DMS153 treated with DMSO at 0.1 percent for 48 hours (cell line): ENCODE data around the gene PNKP.

Experiments
- DNase-seq: peaks from one replicate; lab custom pipeline; 2025; ENCODE audit not compliant: unreplicated experiment; lab: John Stamatoyannopoulos, UW

Gene PNKP

GRCh38 chr19:49860336-49861102, 6.9 kb downstream of the PNKP start:
- no peak for DNase-seq

- no peak for DNase-seq
Observed at GRCh38 chr19:49859682-49860335, 7.6 kb downstream of the PNKP start.

GRCh38 chr19:49858088-49858985, 9.0 kb downstream of the PNKP start:
- no peak for DNase-seq

GRCh38 chr19:49857838-49858087, 9.6 kb downstream of the PNKP start:
- no peak for DNase-seq

GRCh38 chr19:49857061-49857837, 10.1 kb downstream of the PNKP start:
- no peak for DNase-seq

- no peak for DNase-seq
Observed at GRCh38 chr19:49856574-49857021, 10.8 kb downstream of the PNKP start.

GRCh38 chr19:49855676-49856573, 11.5 kb downstream of the PNKP start:
- DNase-seq, result no peak

- DNase-seq, result no peak
Observed at GRCh38 chr19:49855277-49855675, 12.1 kb downstream of the PNKP start.

- DNase-seq, result no peak
Observed at GRCh38 chr19:49854378-49855263, 12.8 kb downstream of the PNKP start.

GRCh38 chr19:49853852-49854377, 13.5 kb downstream of the PNKP start:
- DNase-seq, result no peak

- no peak for DNase-seq
Observed at GRCh38 chr19:49852631-49853126, 14.7 kb downstream of the PNKP start.

- DNase-seq, result no peak
Observed at GRCh38 chr19:49851456-49852259, 15.7 kb downstream of the PNKP start.

GRCh38 chr19:49850487-49851342, 16.7 kb downstream of the PNKP start, which contains the start of gene PTOV1:
Gene PTOV1, plus strand, starts transcription at chr19:49851159.
- peak; percentile 86 for DNase-seq

GRCh38 chr19:49850221-49850486, 17.2 kb downstream of the PNKP start:
- DNase-seq, result no peak

- DNase-seq, result no peak
Observed at GRCh38 chr19:49849433-49850220, 17.7 kb downstream of the PNKP start.

- DNase-seq, result no peak
Observed at GRCh38 chr19:49848938-49849337, 18.4 kb downstream of the PNKP start.
